ENCODE data around the gene ALDH1B1.
"Not testable (repeated sequence)": the region's sequence is repeated elsewhere in the genome, so short reads cannot be mapped to it uniquely, and the experiment has no call there.

Gene ALDH1B1

GRCh38 chr9:38395653-38396370 lies 3.3 kb downstream of the ALDH1B1 start:
- no peak overlapping the region for H3K4me3 ChIP-seq (ENCODE audit: low read depth, low read length)
- DNase-seq (ENCODE audit: low read depth) = no peak
- TF ChIP-seq MAX (IDR thresholded peaks at IDR 0.05; ENCODE audit: low read depth, low read length) (no peak), CTCF (IDR thresholded peaks at IDR 0.05; ENCODE audit: low read depth, low read length) (no peak), MYC (IDR thresholded peaks at IDR 0.05; ENCODE audit: low read depth, low read length) (no peak), POLR2A (IDR thresholded peaks at IDR 0.05; ENCODE audit: extremely low read depth, insufficient read length) (no peak)

DNA sequence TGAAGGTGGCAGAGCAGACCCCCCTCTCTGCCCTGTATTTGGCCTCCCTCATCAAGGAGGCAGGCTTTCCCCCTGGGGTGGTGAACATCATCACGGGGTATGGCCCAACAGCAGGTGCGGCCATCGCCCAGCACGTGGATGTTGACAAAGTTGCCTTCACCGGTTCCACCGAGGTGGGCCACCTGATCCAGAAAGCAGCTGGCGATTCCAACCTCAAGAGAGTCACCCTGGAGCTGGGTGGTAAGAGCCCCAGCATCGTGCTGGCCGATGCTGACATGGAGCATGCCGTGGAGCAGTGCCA lies 3.8 kb downstream of the ALDH1B1 start:
- H3K4me3 ChIP-seq (ENCODE audit: low read depth, low read length) = no peak overlapping the region
- no peak for TF ChIP-seq MAX (IDR thresholded peaks at IDR 0.05; ENCODE audit: low read depth, low read length)
- no peak for TF ChIP-seq CTCF (IDR thresholded peaks at IDR 0.05; ENCODE audit: low read depth, low read length)
- no peak for TF ChIP-seq MYC (IDR thresholded peaks at IDR 0.05; ENCODE audit: low read depth, low read length)
- no peak for TF ChIP-seq POLR2A (IDR thresholded peaks at IDR 0.05; ENCODE audit: extremely low read depth, insufficient read length)
- DNase-seq (ENCODE audit: low read depth) = no peak

DNA sequence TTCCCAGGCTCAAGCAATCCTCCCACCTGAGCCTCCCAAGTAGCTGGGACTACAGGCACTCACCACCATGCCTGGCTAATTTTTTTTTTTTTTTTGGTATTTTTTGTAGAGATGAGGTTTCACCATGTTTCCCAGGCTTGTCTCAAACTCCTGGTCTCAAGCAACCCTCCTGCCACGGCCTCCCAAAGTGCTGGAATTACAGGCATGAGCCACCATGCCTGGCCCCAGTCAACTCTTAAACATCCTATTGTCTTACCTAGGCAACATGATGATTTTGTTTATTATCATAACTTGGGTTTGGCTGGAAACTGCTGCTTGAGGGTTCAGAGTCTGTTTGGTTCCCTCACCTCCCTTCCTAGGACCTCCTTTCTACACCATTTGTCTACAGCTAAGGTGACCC lies 6.7 kb downstream of the ALDH1B1 start:
- H3K4me3 ChIP-seq (ENCODE audit: low read depth, low read length); DNase-seq (ENCODE audit: low read depth): not testable (repeated sequence)

DNA sequence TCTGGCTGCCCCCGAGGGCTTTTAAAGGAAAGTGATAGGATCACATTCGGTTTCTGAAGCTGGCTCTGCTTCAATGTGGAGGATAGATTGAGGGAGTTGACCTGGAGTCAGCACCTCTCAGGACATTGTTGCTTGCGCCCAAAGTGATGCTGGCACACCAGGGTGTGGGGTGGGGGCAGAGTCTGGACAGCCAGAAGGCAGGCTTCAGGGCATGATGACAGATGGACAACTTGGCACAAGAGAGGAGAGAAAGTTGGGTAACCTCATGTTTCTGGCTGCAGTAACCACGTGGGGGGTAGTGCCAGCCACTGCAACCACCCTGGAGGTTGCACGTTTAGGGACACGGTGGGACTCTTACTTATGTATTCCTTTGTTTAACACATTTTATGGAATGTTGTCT lies 9.5 kb downstream of the ALDH1B1 start:
- no peak overlapping the region for H3K4me3 ChIP-seq (ENCODE audit: low read depth, low read length)
- DNase-seq (ENCODE audit: low read depth) = no peak
- TF ChIP-seq MYC (IDR thresholded peaks at IDR 0.05; ENCODE audit: low read depth, low read length) (no peak), MAX (IDR thresholded peaks at IDR 0.05; ENCODE audit: low read depth, low read length) (no peak), CTCF (IDR thresholded peaks at IDR 0.05; ENCODE audit: low read depth, low read length) (no peak), POLR2A (IDR thresholded peaks at IDR 0.05; ENCODE audit: extremely low read depth, insufficient read length) (no peak)

DNA sequence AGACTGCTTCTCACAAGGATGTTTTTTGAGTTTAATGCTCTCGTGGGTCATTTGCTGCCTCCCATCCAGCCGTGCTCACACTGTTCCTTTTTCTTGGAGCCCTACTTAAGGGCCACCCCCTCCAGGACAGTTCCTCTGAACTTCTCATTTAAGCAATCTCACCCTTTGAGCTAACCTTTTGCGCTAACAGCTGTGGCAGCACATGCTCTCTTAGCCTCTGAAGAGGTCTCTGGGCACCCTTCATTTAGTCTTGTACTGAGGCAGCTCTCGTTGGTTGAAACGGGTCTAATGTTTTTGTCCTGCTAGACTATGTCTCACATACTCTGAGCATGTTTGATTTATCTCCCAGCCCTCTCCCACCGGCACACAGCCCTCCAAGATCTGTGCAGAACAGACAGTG lies 11.8 kb downstream of the ALDH1B1 start:
- DNase-seq (ENCODE audit: low read depth) = no peak
- no peak overlapping the region for H3K4me3 ChIP-seq (ENCODE audit: low read depth, low read length)
- no peak for TF ChIP-seq CTCF (IDR thresholded peaks at IDR 0.05; ENCODE audit: low read depth, low read length)
- TF ChIP-seq MYC (IDR thresholded peaks at IDR 0.05; ENCODE audit: low read depth, low read length) = no peak
- TF ChIP-seq POLR2A (IDR thresholded peaks at IDR 0.05; ENCODE audit: extremely low read depth, insufficient read length) = no peak
- TF ChIP-seq MAX (IDR thresholded peaks at IDR 0.05; ENCODE audit: low read depth, low read length) = no peak

DNA sequence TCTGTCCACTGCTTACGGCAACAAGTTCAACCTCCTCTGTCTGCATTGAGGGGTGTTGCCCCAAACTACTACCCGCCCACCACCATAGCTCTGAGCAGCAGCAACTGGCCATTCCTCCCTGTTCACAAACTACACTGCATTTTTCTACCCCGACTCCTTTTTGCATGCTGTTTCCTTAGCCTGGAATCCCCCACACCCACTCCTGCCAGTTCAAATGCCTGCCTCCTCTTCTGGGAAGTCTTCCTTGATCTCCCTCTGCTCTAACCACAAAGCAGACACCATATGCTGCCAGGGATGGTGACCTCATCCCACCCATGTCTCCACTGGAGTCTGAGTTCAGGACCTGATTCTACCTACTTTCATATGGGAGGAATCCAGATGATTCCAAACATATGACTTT lies 13.3 kb downstream of the ALDH1B1 start:
- DNase-seq (ENCODE audit: low read depth) = no peak
- TF ChIP-seq MYC (IDR thresholded peaks at IDR 0.05; ENCODE audit: low read depth, low read length) (no peak), CTCF (IDR thresholded peaks at IDR 0.05; ENCODE audit: low read depth, low read length) (no peak), POLR2A (IDR thresholded peaks at IDR 0.05; ENCODE audit: extremely low read depth, insufficient read length) (no peak)
- no peak overlapping the region for H3K4me3 ChIP-seq (ENCODE audit: low read depth, low read length)
